Ascending aorta (tissue), 2 donors: ENCODE results near the gene LRAT. TPM values are rescaled to one million over a fixed set of nuclear protein-coding genes. Genes with fewer than 3 reads are reported as not detected.
A peak's percentile ranks its signal among the peaks of the same experiment; 100 is the strongest.

Experiments used
- DNase-seq, 2 donors: peaks; one replicate each; pipeline ENCODE4 v3.0.0-alpha.2; 2019; ENCODE audit warnings: low spot score in 2 of 2
- H3K27ac ChIP-seq, 2 donors: fragments of 200-600 bp; sonication (generic); one replicate each; pipeline ENCODE4 v1.5.1; 2016 to 2017; ENCODE audit warnings: mild to moderate bottlenecking in 1 of 2
- H3K27me3 ChIP-seq: fragments of 200-600 bp; sonication (generic); one replicate; pipeline ENCODE4 v1.5.1; 2017
- H3K36me3 ChIP-seq, 2 donors: fragments of 200-600 bp; sonication (generic); one replicate each; pipeline ENCODE4 v1.5.1; 2016
- H3K4me1 ChIP-seq, 2 donors: fragments of 200-600 bp; sonication (generic); one replicate each; pipeline ENCODE4 v1.5.1; 2016 to 2017; ENCODE audit warnings: mild to moderate bottlenecking in 1 of 2
- H3K4me3 ChIP-seq, 2 donors: fragments of 200-600 bp; sonication (generic); one replicate each; pipeline ENCODE4 v1.5.1; 2016 to 2017; ENCODE audit warnings: mild to moderate bottlenecking in 1 of 2
- H3K9me3 ChIP-seq, 2 donors: fragments of 200-600 bp; sonication (generic); one replicate each; pipeline ENCODE4 v1.5.1; 2016
- intact Hi-C: fragments of 100-400 bp; cut with DNase I; formaldehyde crosslinking; loops from one replicate; pipeline ENCODE4 v1.15.1; 2023
- total RNA-seq: library from RNA; depleted of rRNA; stranded (reverse); fragments of >200 nt; gene quantifications from one replicate; pipeline ENCODE4 v1.1.0, GENCODE V29; 2016
- TF ChIP-seq, protein P1 (sequence below), 3 experiments: fragments of 200-600 bp in 2 of 3; fragments of 450-650 bp in 1 of 3; sonication (generic) in 2 of 3; IDR thresholded peaks; one replicate each; pipeline ENCODE4 v1.5.1; 2016 to 2019; ENCODE audit warnings: antibody characterized with exemption in 3 of 3, mild to moderate bottlenecking in 1 of 3, moderate library complexity in 1 of 3

LRAT gene
- not detected for total RNA-seq

DNA sequence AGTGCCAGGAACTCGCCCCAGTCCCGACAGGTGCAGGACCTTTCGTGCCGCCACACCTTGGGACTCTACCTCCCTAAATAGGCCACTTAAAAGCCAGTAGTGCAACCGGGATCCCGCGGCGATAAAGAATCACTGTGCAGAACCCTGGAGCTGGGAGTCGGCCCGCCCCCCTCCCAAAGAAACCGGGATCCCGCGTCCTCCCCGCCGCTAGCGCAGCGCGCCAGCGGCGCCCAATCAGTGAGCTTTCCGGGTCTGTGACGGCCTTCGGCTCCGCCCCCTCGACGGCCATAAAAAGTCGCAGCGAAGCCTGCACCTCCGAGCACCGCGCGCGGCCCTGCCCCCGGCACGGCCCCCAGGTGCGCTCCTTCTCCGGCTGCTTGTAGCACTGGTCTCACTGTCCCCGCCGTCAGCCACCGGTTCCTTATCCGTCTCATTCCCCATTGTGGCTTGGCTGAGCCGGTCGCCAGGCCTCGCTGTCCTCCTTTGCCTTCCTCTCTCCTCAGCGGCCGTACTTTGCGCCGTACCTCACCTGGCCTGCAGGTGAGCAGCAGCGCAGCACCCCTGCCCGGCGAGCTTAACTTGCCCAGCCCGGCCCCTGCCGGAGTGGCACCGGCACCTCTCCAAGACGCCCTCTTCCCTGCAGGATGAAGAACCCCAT is at the start of gene LRAT:
LRAT (plus strand) TSS at position 318 of the 658 bp plus-strand sequence; CDS start at position 645, 327 bp downstream.
- Histone ChIP-seq H3K4me1 (peaks cover 3 to 4% of the 10 kb centered on the region in 2 donors), H3K27me3 (no peaks in the 10 kb centered on the region), H3K9me3 (no peaks in the 10 kb centered on the region), H3K27ac (no peak within 1 kb of the TSS), H3K4me3 (peak within 1 kb of the TSS; percentile 51 to 65), H3K36me3 (no peaks in the 10 kb centered on the region)
- TF ChIP-seq, protein P1, sequence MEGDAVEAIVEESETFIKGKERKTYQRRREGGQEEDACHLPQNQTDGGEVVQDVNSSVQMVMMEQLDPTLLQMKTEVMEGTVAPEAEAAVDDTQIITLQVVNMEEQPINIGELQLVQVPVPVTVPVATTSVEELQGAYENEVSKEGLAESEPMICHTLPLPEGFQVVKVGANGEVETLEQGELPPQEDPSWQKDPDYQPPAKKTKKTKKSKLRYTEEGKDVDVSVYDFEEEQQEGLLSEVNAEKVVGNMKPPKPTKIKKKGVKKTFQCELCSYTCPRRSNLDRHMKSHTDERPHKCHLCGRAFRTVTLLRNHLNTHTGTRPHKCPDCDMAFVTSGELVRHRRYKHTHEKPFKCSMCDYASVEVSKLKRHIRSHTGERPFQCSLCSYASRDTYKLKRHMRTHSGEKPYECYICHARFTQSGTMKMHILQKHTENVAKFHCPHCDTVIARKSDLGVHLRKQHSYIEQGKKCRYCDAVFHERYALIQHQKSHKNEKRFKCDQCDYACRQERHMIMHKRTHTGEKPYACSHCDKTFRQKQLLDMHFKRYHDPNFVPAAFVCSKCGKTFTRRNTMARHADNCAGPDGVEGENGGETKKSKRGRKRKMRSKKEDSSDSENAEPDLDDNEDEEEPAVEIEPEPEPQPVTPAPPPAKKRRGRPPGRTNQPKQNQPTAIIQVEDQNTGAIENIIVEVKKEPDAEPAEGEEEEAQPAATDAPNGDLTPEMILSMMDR (IDR thresholded peaks at IDR 0.05) = no peak
- intact Hi-C loops = loop anchor here (2.0 kb wide), 1 partner anchor 193 kb away; the partner anchor contains the start of gene PLRG1
- DNase-seq = peak in 1 of 2 donors; percentile 71

DNA sequence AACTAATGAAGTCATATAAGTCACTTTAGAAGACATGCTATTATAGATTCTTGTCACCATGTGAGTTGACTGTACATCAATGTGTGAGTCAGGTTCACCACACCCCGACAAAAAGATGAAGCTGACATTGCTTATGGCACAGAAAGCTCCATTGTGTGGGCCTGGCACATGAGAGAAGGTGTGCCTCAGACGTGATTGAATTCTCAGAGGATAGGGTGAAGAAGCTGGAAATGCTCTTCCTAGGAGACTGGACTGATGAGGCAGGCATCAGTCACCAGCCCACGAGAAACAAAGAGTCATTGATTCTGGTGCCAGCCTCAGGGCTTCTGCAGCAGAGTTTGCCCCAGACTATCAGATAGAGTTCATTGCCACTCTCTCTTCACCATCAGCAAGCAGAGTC is 35.9 kb upstream of the LRAT start:
- no peaks in the 10 kb centered on the region for H3K36me3 ChIP-seq
- DNase-seq = no peak
- no peaks in the 10 kb centered on the region for H3K9me3 ChIP-seq
- no peaks in the 10 kb centered on the region for H3K4me1 ChIP-seq
- H3K27me3 ChIP-seq = no peaks in the 10 kb centered on the region
- intact Hi-C loops = no loop called here
- no peak overlapping the region for H3K4me3 ChIP-seq
- TF ChIP-seq, protein P1 (IDR thresholded peaks at IDR 0.05) = no peak
- H3K27ac ChIP-seq = no peak overlapping the region

DNA sequence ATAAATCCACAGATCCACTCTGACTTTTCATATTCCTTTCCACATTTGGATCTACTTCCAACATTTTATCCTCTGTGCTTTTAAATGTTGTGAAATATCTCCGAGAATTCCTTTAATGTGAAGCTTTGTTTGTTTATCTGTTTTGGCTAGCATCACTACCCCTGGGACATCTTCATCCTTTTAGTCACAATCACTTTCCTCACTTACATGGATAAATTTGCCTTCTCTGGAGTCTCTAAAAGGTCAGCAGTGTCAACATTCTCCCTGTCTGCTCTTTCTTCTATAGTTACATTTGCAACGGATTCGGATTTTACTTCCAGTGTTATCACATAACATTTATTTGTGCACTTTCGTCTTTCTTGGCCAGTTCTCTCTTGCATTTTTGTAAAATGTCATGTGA is 34.2 kb upstream of the LRAT start:
- H3K9me3 ChIP-seq = no peaks in the 10 kb centered on the region
- H3K36me3 ChIP-seq = no peaks in the 10 kb centered on the region
- TF ChIP-seq, protein P1 (IDR thresholded peaks at IDR 0.05) = no peak
- H3K4me1 ChIP-seq = no peaks in the 10 kb centered on the region
- H3K4me3 ChIP-seq = no peak overlapping the region
- DNase-seq = no peak
- H3K27ac ChIP-seq = no peak overlapping the region
- intact Hi-C loops = no loop called here
- H3K27me3 ChIP-seq = no peaks in the 10 kb centered on the region

DNA sequence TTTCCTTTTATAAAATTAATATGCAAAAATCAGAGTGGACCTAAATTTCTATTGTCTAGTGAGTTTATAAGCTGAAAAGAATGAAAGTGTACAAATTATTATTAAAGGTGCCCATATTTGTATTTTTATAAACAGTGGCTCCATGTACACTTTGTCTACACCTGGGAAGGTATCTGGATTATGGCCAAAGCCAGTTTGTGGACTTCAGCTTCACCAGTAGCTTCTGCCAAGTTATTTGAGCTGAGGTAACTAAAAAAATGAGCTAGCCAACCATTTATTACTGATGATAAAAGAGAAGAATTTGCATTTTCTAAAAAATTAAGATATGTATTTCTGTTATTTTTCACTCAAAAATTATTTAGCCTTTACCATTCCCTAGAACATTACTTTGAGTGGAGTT is 32.3 kb upstream of the LRAT start:
- H3K4me3 ChIP-seq = no peak overlapping the region

DNA sequence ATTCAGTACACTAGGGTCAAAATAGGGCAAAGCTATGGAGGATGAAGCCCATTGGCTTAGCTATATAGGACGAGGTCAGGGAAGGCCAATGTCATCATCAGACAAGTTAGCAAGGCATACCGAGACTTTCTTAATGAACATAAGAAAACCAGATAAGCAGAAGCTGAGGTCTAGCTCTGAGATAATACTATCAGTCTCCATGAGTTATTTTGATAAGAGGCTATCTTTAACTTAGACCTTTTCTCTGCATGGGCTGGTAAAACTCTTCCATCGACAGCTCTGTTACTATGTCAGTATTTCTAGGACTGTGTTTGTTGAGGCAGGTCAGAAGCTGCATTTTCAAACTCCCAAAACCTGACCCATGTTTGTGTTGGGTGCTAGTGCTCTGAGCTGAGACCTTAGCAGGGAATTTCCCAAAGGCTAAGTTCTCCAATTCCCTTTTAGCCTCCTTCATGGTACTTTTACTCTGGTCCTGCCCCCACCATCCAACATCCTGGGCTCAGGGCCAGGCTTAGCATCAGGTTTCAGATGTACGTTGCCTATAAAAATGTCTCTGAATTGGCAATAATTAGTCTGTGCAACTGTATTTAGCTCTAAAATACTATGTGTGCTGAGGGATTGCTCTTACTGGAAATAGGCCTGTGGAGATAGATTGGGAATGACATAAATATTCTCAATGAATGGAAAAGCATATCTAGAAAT is 29.3 kb upstream of the LRAT start:
- no peaks in the 10 kb centered on the region for H3K9me3 ChIP-seq
- DNase-seq = no peak
- H3K27ac ChIP-seq = no peak overlapping the region
- intact Hi-C loops = no loop called here
- no peaks in the 10 kb centered on the region for H3K36me3 ChIP-seq
- TF ChIP-seq, protein P1 (IDR thresholded peaks at IDR 0.05) = no peak
- H3K27me3 ChIP-seq = no peaks in the 10 kb centered on the region
- H3K4me1 ChIP-seq = no peaks in the 10 kb centered on the region
- H3K4me3 ChIP-seq = no peak overlapping the region

More for the DNA sequence above, 32.3 kb upstream of the LRAT start:
- no peak overlapping the region for H3K27ac ChIP-seq
- H3K4me1 ChIP-seq = no peaks in the 10 kb centered on the region
- DNase-seq = no peak
- H3K27me3 ChIP-seq = no peaks in the 10 kb centered on the region
- no peaks in the 10 kb centered on the region for H3K9me3 ChIP-seq
- TF ChIP-seq, protein P1 (IDR thresholded peaks at IDR 0.05) = no peak
- H3K36me3 ChIP-seq = no peaks in the 10 kb centered on the region
- intact Hi-C loops = no loop called here
